ENCODE results near the gene CDH4. TPM values are rescaled to one million over a fixed set of nuclear protein-coding genes. Genes with fewer than 3 reads are reported as not detected.

CDH4 gene
- total RNA-seq, 2 experiments from 2014 or later = 0.10 to 0.21 TPM

DNA sequence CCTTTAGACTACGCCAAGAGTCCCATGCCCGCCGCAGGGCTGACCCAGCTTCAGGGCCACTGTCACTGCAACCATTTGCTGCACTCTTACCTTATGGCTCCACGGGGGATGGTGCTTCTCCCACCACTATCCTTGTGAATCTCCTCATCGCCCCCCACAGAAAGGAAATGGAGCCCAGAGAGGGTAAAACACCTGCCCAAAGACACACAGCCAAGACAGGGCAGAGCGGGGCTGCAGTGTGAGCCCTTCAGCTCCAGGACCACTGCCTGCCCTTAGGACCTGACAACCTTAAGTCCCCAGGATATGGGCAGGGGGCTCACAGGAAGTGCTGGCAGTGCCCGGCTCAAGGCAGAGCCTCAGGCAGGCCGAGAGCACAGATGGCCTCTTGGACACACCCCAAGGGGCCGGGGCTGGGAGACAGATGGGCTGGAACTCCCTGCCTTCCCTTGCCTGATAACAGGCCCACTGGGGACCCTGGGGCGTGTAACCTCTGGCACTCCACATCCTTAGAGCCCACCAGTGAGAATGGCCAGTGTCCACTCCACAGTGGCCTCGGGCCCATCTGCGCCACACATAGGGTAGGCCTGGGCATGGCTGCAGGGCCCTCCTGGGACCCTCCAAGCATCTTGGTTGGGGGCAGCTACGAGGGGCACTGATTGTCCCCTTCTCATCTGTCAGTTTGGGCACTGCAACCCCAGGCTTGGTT, 548.5 kb downstream of the CDH4 start:
- DNase-seq = no peak
- POLR2A ChIA-PET = no interaction called here
- Mint-ChIP-seq H3K27me3 (peaks cover 12% of the 10 kb centered on the region), H3K9me3 (no peaks in the 10 kb centered on the region), H3K27ac (no peak overlapping the region), H3K4me3 (no peak overlapping the region), H3K36me3 (no peaks in the 10 kb centered on the region), H3K4me1 (ENCODE audit: low read depth) (no peaks in the 10 kb centered on the region)
- CTCF ChIA-PET = no interaction called here
- intact Hi-C loops (cut with micrococcal nuclease) = no loop called here

DNA sequence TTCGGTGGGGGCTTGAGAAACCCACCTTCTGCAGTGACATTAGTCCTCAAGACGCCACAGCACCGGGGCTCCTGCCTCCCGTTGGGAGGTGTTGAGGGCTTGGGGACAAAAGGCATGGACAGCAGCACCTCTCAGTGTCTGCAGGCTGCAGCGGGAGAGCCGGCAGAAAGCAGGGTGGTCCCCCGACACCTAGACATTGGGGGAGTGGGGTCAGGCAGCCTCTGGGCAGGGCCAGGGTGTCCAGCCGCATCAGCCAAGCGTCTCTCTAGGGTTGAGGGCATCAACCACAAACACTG, 549.0 kb downstream of the CDH4 start:
- ChIA-PET POLR2A (no interaction called here), CTCF (no interaction called here)
- DNase-seq = no peak
- no peak overlapping the region for H3K27ac Mint-ChIP-seq
- H3K9me3 Mint-ChIP-seq = no peaks in the 10 kb centered on the region
- no peaks in the 10 kb centered on the region for H3K4me1 Mint-ChIP-seq (ENCODE audit: low read depth)
- H3K4me3 Mint-ChIP-seq = no peak overlapping the region
- H3K36me3 Mint-ChIP-seq = no peaks in the 10 kb centered on the region
- intact Hi-C loops (cut with micrococcal nuclease) = no loop called here
- H3K27me3 Mint-ChIP-seq = peaks cover 11% of the 10 kb centered on the region

DNA sequence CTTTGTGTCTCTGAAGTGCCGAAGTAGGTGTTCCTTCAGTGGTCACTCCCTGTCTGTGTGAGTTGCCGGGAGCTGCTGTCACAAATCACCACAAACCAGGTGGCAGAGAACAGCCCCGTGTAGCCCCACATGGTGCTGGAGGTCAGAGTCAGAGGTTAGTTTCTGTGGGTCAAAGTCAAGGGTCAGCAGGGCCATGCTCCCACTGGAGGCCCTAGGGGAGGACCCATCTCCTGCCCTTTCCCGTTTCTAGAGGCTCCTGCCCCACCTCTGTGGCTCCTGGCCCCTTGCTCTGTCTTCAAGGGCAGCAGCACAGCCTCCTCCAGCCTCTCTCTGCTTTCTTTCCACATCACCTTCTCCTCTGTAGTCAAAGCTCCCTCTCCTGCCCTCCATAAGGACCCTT, 549.4 kb downstream of the CDH4 start:
- H3K4me3 Mint-ChIP-seq = no peak overlapping the region
- ChIA-PET CTCF (no interaction called here), POLR2A (no interaction called here)
- DNase-seq = no peak
- H3K27ac Mint-ChIP-seq = no peak overlapping the region
- H3K27me3 Mint-ChIP-seq = peaks cover 11% of the 10 kb centered on the region
- intact Hi-C loops (cut with micrococcal nuclease) = no loop called here
- no peaks in the 10 kb centered on the region for H3K36me3 Mint-ChIP-seq
- no peaks in the 10 kb centered on the region for H3K9me3 Mint-ChIP-seq
- no peaks in the 10 kb centered on the region for H3K4me1 Mint-ChIP-seq (ENCODE audit: low read depth)

DNA sequence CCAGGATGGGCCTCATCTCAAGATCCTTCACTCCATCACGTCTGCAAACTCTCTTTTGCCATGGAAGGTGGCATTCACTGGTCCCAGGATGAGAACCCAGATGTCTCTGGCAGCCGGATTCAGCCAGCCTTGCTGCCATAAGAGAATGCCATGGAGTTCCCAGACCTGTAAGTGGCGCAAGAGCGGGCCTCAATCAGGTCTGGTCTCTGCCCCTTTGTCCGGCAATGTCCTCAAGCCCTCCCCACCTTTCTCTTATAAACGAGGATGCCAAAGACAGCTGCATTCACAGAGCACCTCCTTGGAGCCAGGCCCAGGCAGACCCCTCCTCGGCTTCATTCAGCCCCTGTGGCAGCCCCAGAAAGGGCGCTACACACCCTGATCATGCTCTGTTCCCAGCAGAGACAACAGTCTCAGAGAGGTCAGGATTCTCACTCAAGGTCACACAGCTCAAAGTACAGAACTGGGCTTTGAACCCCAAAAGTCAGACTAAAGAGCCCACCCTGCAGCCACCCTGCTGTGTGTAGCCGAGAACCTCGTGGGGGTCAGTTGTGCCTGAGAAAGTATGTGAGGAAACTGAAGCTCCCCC, 549.9 kb downstream of the CDH4 start:
- DNase-seq = no peak
- intact Hi-C loops (cut with micrococcal nuclease) = no loop called here
- no peak overlapping the region for H3K4me3 Mint-ChIP-seq
- peaks cover 11% of the 10 kb centered on the region for H3K27me3 Mint-ChIP-seq
- no peak overlapping the region for H3K27ac Mint-ChIP-seq
- H3K36me3 Mint-ChIP-seq = no peaks in the 10 kb centered on the region
- no peaks in the 10 kb centered on the region for H3K9me3 Mint-ChIP-seq
- H3K4me1 Mint-ChIP-seq (ENCODE audit: low read depth) = no peaks in the 10 kb centered on the region
- POLR2A ChIA-PET = no interaction called here
- CTCF ChIA-PET = no interaction called here

DNA sequence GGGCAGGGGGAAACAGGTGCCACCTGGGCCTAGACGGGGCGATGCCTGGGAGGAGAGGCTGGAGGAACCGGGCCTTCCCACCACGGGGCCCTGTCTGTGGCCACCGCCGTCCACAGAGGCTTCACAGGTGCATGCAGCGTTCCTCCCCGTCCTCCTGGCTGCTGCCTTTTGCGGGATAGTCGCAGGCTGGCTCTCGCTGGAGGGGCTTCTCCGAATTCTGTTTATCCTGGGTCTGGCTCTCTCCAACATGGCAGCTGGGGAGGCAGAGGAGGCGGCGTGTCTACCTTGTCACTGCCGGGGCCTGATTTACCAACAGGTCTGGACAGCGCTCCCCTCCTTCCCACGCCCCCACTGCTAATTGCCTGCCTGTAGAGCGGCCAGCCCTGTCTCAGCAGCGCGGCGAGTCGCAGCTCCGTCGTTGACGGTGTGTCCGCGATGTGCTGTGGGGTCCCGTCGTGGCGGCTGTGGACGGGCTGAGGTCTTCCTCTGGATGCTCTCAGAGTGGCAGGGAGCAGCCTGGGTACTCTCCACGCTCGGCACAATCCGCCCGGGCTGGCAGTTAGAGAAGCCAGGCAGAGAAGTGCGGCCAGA, 550.8 kb downstream of the CDH4 start:
- Mint-ChIP-seq H3K4me3 (no peak overlapping the region), H3K27ac (no peak overlapping the region), H3K9me3 (no peaks in the 10 kb centered on the region), H3K27me3 (peaks cover 11% of the 10 kb centered on the region), H3K36me3 (no peaks in the 10 kb centered on the region), H3K4me1 (ENCODE audit: low read depth) (no peaks in the 10 kb centered on the region)
- POLR2A ChIA-PET = no interaction called here
- no peak for DNase-seq
- intact Hi-C loops (cut with micrococcal nuclease) = no loop called here
- CTCF ChIA-PET = no interaction called here

DNA sequence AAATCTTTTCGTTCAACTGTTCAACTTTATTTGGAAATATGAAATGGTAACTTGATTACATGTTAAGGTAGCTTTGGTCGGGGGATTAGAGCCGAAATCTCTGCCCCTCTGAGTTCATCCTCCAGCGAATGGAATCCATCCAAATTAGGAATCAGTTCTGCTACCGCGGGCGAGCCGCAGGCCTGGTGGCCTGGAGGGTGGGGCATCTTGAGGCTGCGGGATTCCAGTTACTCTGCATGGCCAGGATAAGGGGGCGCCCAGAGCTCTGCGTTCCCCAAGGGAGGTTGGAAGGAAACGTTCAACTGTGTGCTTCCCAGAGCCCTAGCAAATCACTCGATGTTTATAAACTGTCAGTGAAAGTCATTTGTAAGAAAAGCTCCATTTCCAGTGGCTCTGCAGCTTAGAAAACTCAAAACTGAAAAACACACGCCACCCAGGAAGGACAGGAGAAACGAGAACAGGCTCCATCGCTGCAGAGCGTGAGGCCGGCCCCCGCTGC, 551.4 kb downstream of the CDH4 start:
- POLR2A ChIA-PET = no interaction called here

DNA sequence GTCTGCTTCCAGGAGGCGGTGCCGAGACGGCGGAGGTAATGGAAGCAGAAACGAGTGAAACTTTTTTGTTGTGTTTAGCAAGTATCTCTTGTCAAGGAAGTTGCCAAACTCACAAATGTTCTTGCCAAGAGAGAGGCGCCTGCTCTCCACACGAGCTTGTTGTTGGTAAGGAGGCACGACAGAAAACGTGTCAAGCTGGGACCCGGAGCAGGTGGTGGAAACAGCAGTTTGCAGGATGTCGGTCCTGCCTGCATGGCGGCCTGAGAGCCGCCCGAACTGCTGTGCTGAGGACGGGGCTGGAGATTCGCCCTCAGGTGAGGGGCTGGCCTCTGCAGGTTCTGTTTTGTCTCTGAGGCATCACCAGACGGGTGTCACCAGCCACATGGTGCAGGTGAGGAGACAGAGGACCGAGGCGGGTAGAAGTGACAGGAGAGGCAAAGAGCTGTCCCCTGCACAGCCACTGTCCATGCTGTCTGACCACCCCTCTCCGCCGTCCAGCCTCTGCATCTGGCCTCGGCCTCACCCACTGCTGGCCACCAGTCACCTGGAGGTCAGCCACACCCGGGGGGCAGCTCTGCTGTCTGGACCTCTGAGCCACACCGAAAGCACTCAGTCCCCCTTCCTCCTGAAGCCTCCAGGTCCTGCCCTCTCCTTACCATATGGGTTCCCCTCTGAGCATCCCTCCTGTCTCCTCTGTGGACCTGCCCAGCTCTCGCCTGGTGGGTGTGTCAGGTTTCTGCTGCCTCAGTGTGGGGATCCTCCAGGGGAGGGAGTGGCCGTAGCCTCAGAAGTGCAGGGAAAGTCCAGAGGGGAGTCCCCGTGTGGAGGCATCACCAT, 552.1 kb downstream of the CDH4 start:
- H3K9me3 Mint-ChIP-seq = no peaks in the 10 kb centered on the region
- DNase-seq = peak; percentile 12
- H3K27ac Mint-ChIP-seq = no peak overlapping the region
- H3K4me3 Mint-ChIP-seq = no peak overlapping the region
- peaks cover 12% of the 10 kb centered on the region for H3K27me3 Mint-ChIP-seq
- CTCF ChIA-PET = no interaction called here
- H3K4me1 Mint-ChIP-seq (ENCODE audit: low read depth) = no peaks in the 10 kb centered on the region
- intact Hi-C loops (cut with micrococcal nuclease) = no loop called here
- no peaks in the 10 kb centered on the region for H3K36me3 Mint-ChIP-seq
- POLR2A ChIA-PET = no interaction called here

More for the DNA sequence above, 551.4 kb downstream of the CDH4 start:
- no peaks in the 10 kb centered on the region for H3K9me3 Mint-ChIP-seq
- H3K36me3 Mint-ChIP-seq = no peaks in the 10 kb centered on the region
- CTCF ChIA-PET = no interaction called here
- peaks cover 11% of the 10 kb centered on the region for H3K27me3 Mint-ChIP-seq
- no peak overlapping the region for H3K4me3 Mint-ChIP-seq
- intact Hi-C loops (cut with micrococcal nuclease) = no loop called here
- DNase-seq = no peak
- H3K4me1 Mint-ChIP-seq (ENCODE audit: low read depth) = no peaks in the 10 kb centered on the region
- H3K27ac Mint-ChIP-seq = no peak overlapping the region

DNA sequence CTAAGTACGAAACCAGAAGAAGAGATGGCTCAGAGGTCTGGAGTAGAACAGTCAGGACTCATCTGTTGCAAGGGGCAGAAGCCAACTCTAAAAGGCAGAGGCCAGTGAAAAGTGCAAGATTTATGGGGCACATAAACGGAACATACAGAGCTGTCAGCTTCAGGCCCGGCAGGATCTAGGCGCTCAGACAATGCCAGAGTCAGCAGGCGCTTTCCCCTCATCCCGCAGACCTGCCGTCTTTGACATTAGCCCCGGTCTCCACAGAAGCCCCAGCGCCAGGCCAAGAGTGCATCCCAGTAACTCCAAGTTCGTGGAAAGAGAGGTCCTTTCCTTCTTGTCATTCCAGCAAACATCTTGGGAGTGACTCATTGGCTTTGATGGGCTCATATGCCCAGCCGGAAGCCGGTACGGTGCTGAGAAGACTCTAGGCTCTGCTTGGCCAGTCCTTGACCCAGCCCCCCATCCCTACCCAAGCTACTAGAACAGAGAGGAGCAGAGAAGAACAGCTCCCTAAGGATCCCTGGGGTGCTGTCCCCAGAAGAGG, 552.8 kb downstream of the CDH4 start:
- CTCF ChIA-PET = no interaction called here
- DNase-seq = no peak
- POLR2A ChIA-PET = no interaction called here
- Mint-ChIP-seq H3K36me3 (no peaks in the 10 kb centered on the region), H3K9me3 (no peaks in the 10 kb centered on the region), H3K27ac (no peak overlapping the region), H3K4me3 (no peak overlapping the region), H3K4me1 (ENCODE audit: low read depth) (no peaks in the 10 kb centered on the region), H3K27me3 (peaks cover 14% of the 10 kb centered on the region)
- intact Hi-C loops (cut with micrococcal nuclease) = no loop called here

DNA sequence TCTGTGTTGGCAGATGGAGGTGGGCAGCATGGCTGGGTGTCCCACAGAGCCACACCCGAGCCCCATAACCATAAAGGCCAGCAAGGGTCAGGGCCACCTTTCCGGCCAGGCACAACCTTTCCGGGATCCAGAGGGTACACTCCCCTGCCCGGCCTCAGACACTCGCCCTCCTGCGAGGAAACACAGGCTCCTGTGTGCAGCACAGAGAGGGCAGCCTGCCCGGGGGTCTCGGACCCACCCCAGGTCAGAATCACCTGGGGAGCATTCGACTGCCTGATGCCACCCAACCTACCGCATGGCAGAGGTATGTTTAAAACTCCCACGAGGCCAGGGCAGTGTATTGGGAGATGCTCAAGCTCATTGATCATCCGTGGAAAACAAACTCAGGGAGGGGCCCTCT, 553.3 kb downstream of the CDH4 start:
- peaks cover 14% of the 10 kb centered on the region for H3K27me3 Mint-ChIP-seq
- H3K9me3 Mint-ChIP-seq = no peaks in the 10 kb centered on the region
- intact Hi-C loops (cut with micrococcal nuclease) = no loop called here
- no peaks in the 10 kb centered on the region for H3K36me3 Mint-ChIP-seq
- H3K27ac Mint-ChIP-seq = no peak overlapping the region
- no peak overlapping the region for H3K4me3 Mint-ChIP-seq
- ChIA-PET POLR2A (no interaction called here), CTCF (no interaction called here)
- no peak for DNase-seq
- H3K4me1 Mint-ChIP-seq (ENCODE audit: low read depth) = no peaks in the 10 kb centered on the region

DNA sequence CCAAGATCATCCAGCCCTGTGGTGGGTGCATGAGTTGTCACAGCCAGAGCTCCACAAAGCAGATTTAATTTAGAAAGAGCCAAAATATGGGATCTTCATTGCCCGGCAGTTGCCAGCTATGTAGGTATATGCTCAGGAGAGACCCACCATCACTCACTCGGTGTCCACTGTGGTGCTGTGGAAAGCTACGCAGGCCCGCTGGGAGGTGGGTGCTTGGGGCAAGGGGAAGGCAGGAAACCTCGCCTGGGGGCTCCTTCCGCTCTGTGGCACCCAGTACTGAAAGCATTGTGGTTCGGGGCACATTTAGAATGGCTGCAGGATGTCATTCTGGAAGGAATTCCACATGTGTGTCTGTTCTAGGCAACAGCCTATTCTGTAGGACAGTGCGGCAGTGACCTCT, 553.7 kb downstream of the CDH4 start:
- intact Hi-C loops (cut with micrococcal nuclease) = no loop called here
- no peak overlapping the region for H3K4me3 Mint-ChIP-seq
- POLR2A ChIA-PET = no interaction called here
- no peaks in the 10 kb centered on the region for H3K9me3 Mint-ChIP-seq
- H3K36me3 Mint-ChIP-seq = no peaks in the 10 kb centered on the region
- CTCF ChIA-PET = no interaction called here
- peaks cover 14% of the 10 kb centered on the region for H3K27me3 Mint-ChIP-seq
- DNase-seq = no peak
- no peak overlapping the region for H3K27ac Mint-ChIP-seq
- no peaks in the 10 kb centered on the region for H3K4me1 Mint-ChIP-seq (ENCODE audit: low read depth)

DNA sequence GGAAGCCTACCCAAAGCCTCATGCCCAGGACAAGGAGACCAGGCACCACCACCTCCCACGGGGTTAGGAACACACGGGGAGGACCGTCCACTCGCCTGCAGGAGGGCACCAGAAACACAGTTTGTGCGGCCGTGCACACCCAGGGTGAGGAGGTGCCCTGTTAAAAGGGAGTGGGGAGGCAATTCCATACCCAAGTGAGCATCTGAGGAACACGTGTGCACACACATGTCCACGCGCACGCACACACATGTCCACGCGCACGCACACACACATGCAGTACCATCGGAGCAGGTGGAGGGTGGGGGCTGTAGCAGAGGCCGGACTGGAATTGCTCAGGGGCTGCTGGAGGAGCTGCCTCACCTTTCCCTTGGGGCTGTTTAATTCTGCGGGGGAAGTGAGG, 554.3 kb downstream of the CDH4 start:
- intact Hi-C loops (cut with micrococcal nuclease) = no loop called here
- no peak for DNase-seq
- H3K4me1 Mint-ChIP-seq (ENCODE audit: low read depth) = no peaks in the 10 kb centered on the region
- POLR2A ChIA-PET = no interaction called here
- peaks cover 14% of the 10 kb centered on the region for H3K27me3 Mint-ChIP-seq
- H3K27ac Mint-ChIP-seq = no peak overlapping the region
- no peaks in the 10 kb centered on the region for H3K36me3 Mint-ChIP-seq
- CTCF ChIA-PET = no interaction called here
- H3K4me3 Mint-ChIP-seq = no peak overlapping the region
- no peaks in the 10 kb centered on the region for H3K9me3 Mint-ChIP-seq

DNA sequence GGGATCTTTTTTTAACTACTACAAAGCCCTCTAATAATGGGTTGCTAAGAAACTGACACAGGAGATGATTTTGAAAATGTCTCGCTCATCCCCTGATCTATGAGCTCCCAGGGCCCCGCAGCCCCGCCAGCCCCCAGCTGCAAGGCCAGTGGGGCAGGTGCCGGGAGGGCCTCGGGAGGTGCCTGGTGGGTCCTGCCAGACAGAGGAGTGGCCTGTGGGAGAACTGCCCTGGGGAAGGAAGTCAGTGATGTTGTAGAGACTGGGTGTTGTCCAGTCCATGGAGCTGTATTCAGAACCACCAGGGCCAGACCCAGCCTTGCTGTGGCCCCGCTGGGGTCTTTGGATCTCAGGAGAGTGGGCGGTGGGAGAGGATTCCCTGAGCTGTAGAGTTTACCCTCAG, 554.9 kb downstream of the CDH4 start:
- Mint-ChIP-seq H3K36me3 (no peaks in the 10 kb centered on the region), H3K4me3 (no peak overlapping the region), H3K4me1 (ENCODE audit: low read depth) (no peaks in the 10 kb centered on the region), H3K9me3 (no peaks in the 10 kb centered on the region), H3K27ac (no peak overlapping the region), H3K27me3 (peaks cover 11% of the 10 kb centered on the region)
- ChIA-PET POLR2A (no interaction called here), CTCF (no interaction called here)
- intact Hi-C loops (cut with micrococcal nuclease) = no loop called here
- DNase-seq = no peak
